Vagina (tissue), 2 donors: ENCODE data around the gene RSRP1.
"Not testable (repeated sequence)": the region's sequence is repeated elsewhere in the genome, so short reads cannot be mapped to it uniquely, and the experiment has no call there.

Experiments
- CTCF ChIP-seq, 3 experiments: fragments of 450-650 bp in 2 of 3; fragments of 200-600 bp in 1 of 3; sonication (generic) in 1 of 3; IDR thresholded peaks; one replicate each; pipeline ENCODE4 v1.5.1; 2017 to 2019; ENCODE audit warnings: antibody characterized with exemption in 3 of 3, mild to moderate bottlenecking in 2 of 3, moderate library complexity in 2 of 3
- POLR2A ChIP-seq, 2 donors: fragments of 450-650 bp; IDR thresholded peaks; one replicate each; pipeline ENCODE4 v1.6.1; 2017; ENCODE audit warnings: antibody characterized with exemption in 2 of 2, mild to moderate bottlenecking in 2 of 2, moderate library complexity in 2 of 2

DNA sequence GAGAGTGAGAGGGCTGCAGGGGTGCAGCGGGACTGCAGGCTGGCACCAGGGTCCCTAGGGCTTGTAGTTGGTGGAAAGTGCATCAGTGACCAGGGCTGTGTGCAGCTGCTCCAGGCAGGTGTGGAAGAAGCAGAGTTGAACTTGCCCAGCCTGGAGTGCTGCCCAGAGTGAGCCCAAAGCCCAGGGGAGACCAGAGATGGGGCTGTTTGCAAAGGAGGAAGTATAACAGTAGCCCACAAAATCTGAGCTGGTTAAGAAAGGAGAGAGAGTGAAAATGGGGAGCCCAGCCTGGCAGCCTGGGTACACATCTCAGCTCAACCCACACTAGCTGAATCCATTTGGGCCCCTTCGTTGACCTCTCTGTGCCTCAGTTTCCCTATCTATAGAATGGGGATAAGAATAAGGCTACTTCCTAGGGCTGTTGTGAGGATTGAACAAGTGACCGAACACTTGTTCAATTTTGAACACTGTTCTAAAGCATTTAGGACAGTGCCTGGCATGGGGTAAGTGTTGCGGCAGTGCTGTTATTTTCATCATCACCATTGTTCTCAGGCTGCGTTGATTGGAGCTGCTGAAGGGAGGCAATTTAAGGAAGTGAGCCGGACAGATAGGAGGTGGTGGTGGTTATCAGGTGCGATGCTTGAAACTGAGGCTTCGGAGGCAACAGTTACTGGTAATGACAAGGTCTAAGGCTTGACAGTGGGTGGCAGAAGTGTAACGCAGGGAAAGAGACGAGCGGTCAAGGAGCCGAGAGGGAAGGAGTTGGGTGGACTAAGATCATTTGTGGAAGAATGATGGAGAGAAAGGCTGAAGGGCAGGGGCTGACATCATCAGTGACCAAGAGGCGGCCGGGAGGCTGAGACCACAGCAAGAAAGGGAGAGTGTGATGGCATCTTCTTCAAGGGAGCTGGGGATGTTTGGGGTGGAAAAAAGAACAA, 47.9 kb upstream of the RSRP1 start:
- TF ChIP-seq CTCF, POLR2A (IDR thresholded peaks at IDR 0.05): not testable (repeated sequence)
